H9 (cell line): ENCODE measurements around the gene SDK2. TPM values are rescaled to one million over a fixed set of nuclear protein-coding genes. Genes with fewer than 3 reads are reported as not detected.

Experiments used
- DNase-seq: peaks from one replicate; pipeline ENCODE4 v3.0.0-alpha.2; 2017
- H2AFZ ChIP-seq: one replicate; pipeline ENCODE4 v1.6.1; 2013; ENCODE audit warnings: mild to moderate bottlenecking, low read length, control low read depth, moderate library complexity
- H2AK5ac ChIP-seq: 2 replicates; pipeline ENCODE4 v1.6.1; 2013; ENCODE audit warnings: low read length, control low read depth, mixed read lengths; ENCODE audit not compliant: insufficient read length
- H2BK120ac ChIP-seq: one replicate; pipeline ENCODE4 v1.6.1; 2013; ENCODE audit warnings: low read depth, mild to moderate bottlenecking, low read length, control low read depth, inconsistent platforms; ENCODE audit not compliant: poor library complexity, severe bottlenecking
- H2BK12ac ChIP-seq: 2 replicates; pipeline ENCODE4 v1.6.1; 2013; ENCODE audit warnings: low read length, control low read depth, mixed read lengths, low read depth; ENCODE audit not compliant: insufficient read length
- H2BK15ac ChIP-seq: 2 replicates; pipeline ENCODE4 v1.6.1; 2013; ENCODE audit warnings: low read depth, low read length, control low read depth
- H2BK20ac ChIP-seq: one replicate; pipeline ENCODE4 v1.6.1; 2013; ENCODE audit warnings: low read depth, mild to moderate bottlenecking, low read length, control low read depth, inconsistent platforms; ENCODE audit not compliant: poor library complexity, severe bottlenecking
- H2BK5ac ChIP-seq: 2 replicates; pipeline ENCODE4 v1.6.1; 2013; ENCODE audit warnings: low read length, control low read depth, mixed read lengths; ENCODE audit not compliant: insufficient read length
- H3K14ac ChIP-seq: 2 replicates; pipeline ENCODE4 v1.6.1; 2013; ENCODE audit warnings: low read length, control low read depth; ENCODE audit not compliant: insufficient read depth
- H3K18ac ChIP-seq: 2 replicates; pipeline ENCODE4 v1.6.1; 2013; ENCODE audit warnings: low read depth, mild to moderate bottlenecking, mixed read lengths, low read length, control low read depth; ENCODE audit not compliant: insufficient read length
- H3K23ac ChIP-seq: 2 replicates; pipeline ENCODE4 v1.6.1; 2013; ENCODE audit warnings: low read length, control low read depth, mixed read lengths, low read depth; ENCODE audit not compliant: insufficient read length
- H3K23me2 ChIP-seq: 2 replicates; pipeline ENCODE4 v1.6.1; 2013; ENCODE audit warnings: low read depth, mild to moderate bottlenecking, mixed read lengths, low read length, control low read depth; ENCODE audit not compliant: insufficient read length, poor library complexity, severe bottlenecking
- H3K27ac ChIP-seq: 2 replicates; pipeline ENCODE4 v1.5.1; 2013; ENCODE audit warnings: low read length, control low read depth, mixed read lengths, low read depth; ENCODE audit not compliant: insufficient read length
- H3K27me3 ChIP-seq: 2 replicates; pipeline ENCODE4 v1.6.1; 2013; ENCODE audit warnings: low read length, control low read depth, inconsistent platforms; ENCODE audit not compliant: insufficient read depth
- H3K4ac ChIP-seq: 2 replicates; pipeline ENCODE4 v1.6.1; 2013; ENCODE audit warnings: low read depth, mild to moderate bottlenecking, control low read depth, inconsistent platforms, low read length, moderate library complexity
- H3K4me1 ChIP-seq: 2 replicates; pipeline ENCODE4 v1.6.1; 2013; ENCODE audit warnings: low read length, control low read depth, inconsistent platforms; ENCODE audit not compliant: insufficient read depth
- H3K4me2 ChIP-seq: 2 replicates; pipeline ENCODE4 v1.6.1; 2013; ENCODE audit warnings: low read length, control low read depth, mixed read lengths; ENCODE audit not compliant: insufficient read length, insufficient read depth
- H3K56ac ChIP-seq: 2 replicates; pipeline ENCODE4 v1.6.1; 2013; ENCODE audit warnings: low read depth, mild to moderate bottlenecking, mixed read lengths, low read length, control low read depth; ENCODE audit not compliant: insufficient read length
- H3K79me1 ChIP-seq: 2 replicates; pipeline ENCODE4 v1.6.1; 2013; ENCODE audit warnings: low read depth, mild to moderate bottlenecking, moderate library complexity, low read length, control low read depth, inconsistent platforms; ENCODE audit not compliant: insufficient read depth, poor library complexity, severe bottlenecking
- H3K79me2 ChIP-seq: 2 replicates; pipeline ENCODE4 v1.6.1; 2013; ENCODE audit warnings: low read length, control low read depth, inconsistent platforms; ENCODE audit not compliant: insufficient read depth
- H3K9ac ChIP-seq: 2 replicates; pipeline ENCODE4 v1.6.1; 2013; ENCODE audit warnings: low read length, control low read depth, mixed read lengths; ENCODE audit not compliant: insufficient read length; ENCODE audit errors: extremely low read depth
- H3K9me3 ChIP-seq: one replicate; pipeline ENCODE4 v1.6.1; 2013; ENCODE audit warnings: low read depth, low read length, inconsistent platforms; ENCODE audit not compliant: control insufficient read depth
- H3T11ph ChIP-seq: one replicate; pipeline ENCODE4 v1.6.1; 2013; ENCODE audit warnings: mild to moderate bottlenecking, low read length, control low read depth, inconsistent platforms
- H4K20me1 ChIP-seq: one replicate; pipeline ENCODE4 v1.6.1; 2013; ENCODE audit not compliant: control insufficient read depth, insufficient read length, insufficient read depth
- H4K5ac ChIP-seq: 2 replicates; pipeline ENCODE4 v1.6.1; 2013; ENCODE audit warnings: low read depth, mild to moderate bottlenecking, mixed read lengths, low read length, control low read depth; ENCODE audit not compliant: insufficient read length
- H4K8ac ChIP-seq: replicated peaks from 2 replicates; pipeline ENCODE4 v1.6.1; 2013; ENCODE audit warnings: low read length, control low read depth, mixed read lengths, low read depth; ENCODE audit not compliant: insufficient read length
- H4K91ac ChIP-seq: 2 replicates; pipeline ENCODE4 v1.6.1; 2013; ENCODE audit warnings: low read depth, mild to moderate bottlenecking, moderate library complexity, mixed read lengths, low read length, control low read depth; ENCODE audit not compliant: insufficient read length
- H3K27ac Mint-ChIP-seq, 3 experiments: 2 replicates in 2 of 3; 3 replicates in 1 of 3; pipeline ENCODE4 v1.8.0; 2020 to 2021; ENCODE audit warnings: mixed read lengths in 3 of 3, mild to moderate bottlenecking in 1 of 3, moderate library complexity in 1 of 3
- H3K27me3 Mint-ChIP-seq: 2 replicates; pipeline ENCODE4 v1.8.0; 2021; ENCODE audit warnings: low read depth, mild to moderate bottlenecking, moderate library complexity, mixed read lengths
- H3K36me3 Mint-ChIP-seq, 3 experiments: 2 replicates in 2 of 3; 3 replicates in 1 of 3; pipeline ENCODE4 v1.8.0; 2020 to 2021; ENCODE audit warnings: low read depth in 3 of 3, mixed read lengths in 3 of 3; ENCODE audit not compliant: insufficient read depth in 1 of 3
- H3K4me1 Mint-ChIP-seq, 2 experiments: 2 replicates each; pipeline ENCODE4 v1.8.0; 2020; ENCODE audit warnings: mixed read lengths in 2 of 2
- H3K4me3 Mint-ChIP-seq, 2 experiments: 2 replicates in 1 of 2; 3 replicates in 1 of 2; pipeline ENCODE4 v1.8.0; 2020 to 2021; ENCODE audit warnings: mild to moderate bottlenecking in 2 of 2, mixed read lengths in 2 of 2, moderate library complexity in 1 of 2
- H3K9me3 Mint-ChIP-seq, 2 experiments: 2 replicates in 1 of 2; 3 replicates in 1 of 2; pipeline ENCODE4 v1.8.0; 2020; ENCODE audit warnings: mild to moderate bottlenecking in 2 of 2, mixed read lengths in 2 of 2, moderate library complexity in 1 of 2
- CTCF ChIP-seq: fragments of 200-600 bp; sonication (generic); conservative IDR thresholded peaks from 3 replicates; pipeline ENCODE4 v1.8.0; 2021; ENCODE audit warnings: antibody characterized with exemption, mild to moderate bottlenecking
- WGBS: extraction: QIAGEN DNeasy Blood & Tissue Kit; methylation state at CpG from one replicate; pipeline ENCODE4 v1.1.7; 2013; ENCODE audit warnings: missing lambda C conversion rate, low lambda C conversion rate, mixed read lengths; ENCODE audit not compliant: insufficient read length; ENCODE audit errors: extremely low coverage; 5-methylcytosine and 5-hydroxymethylcytosine counted together
- total RNA-seq: library from RNA; stranded (reverse); gene quantifications from 2 replicates; pipeline ENCODE4 v1.2.1, GENCODE V29; 2021

SDK2 gene
- total RNA-seq, 1 experiment from 2014 or later, result 9.1 TPM

GRCh38 chr17:73546770-73547536 lies 97.3 kb downstream of the SDK2 start:
- Histone ChIP-seq H4K20me1 (no peaks in the 10 kb centered on the region), H3K79me1 (no peaks in the 10 kb centered on the region), H3K9ac (no peak overlapping the region), H3K27ac (no peak overlapping the region), H4K91ac (no peak overlapping the region), H3K4me1 (peaks cover 3% of the 10 kb centered on the region; the same call in 1 of the 2 replicates), H3K79me2 (no peaks in the 10 kb centered on the region), H2BK120ac (no peak overlapping the region), H2AFZ (no peak overlapping the region), H2BK15ac (no peak overlapping the region), H4K8ac (no peak overlapping the region), H3K27me3 (no peaks in the 10 kb centered on the region), H3K56ac (no peak overlapping the region), H3T11ph (no peak overlapping the region), H3K23ac (no peak overlapping the region), H3K23me2 (no peaks in the 10 kb centered on the region), H4K5ac (no peak overlapping the region), H2BK20ac (no peak overlapping the region), H3K4ac (no peak overlapping the region), H3K4me2 (no peak overlapping the region), H2AK5ac (no peak overlapping the region), H2BK12ac (no peak overlapping the region), H3K14ac (no peak overlapping the region), H3K9me3 (no peaks in the 10 kb centered on the region), H2BK5ac (no peak overlapping the region), H3K18ac (no peak overlapping the region)
- H3K27me3 Mint-ChIP-seq, result no peaks in the 10 kb centered on the region; the same call in 1 of the 2 replicates
- no peaks in the 10 kb centered on the region for H3K36me3 Mint-ChIP-seq
- no peak for TF ChIP-seq CTCF
- WGBS, result no CpG with 5 or more reads among the region's 12 CpGs
- H3K27ac Mint-ChIP-seq, result peak overlapping the region in 1 of 3 experiments; percentile 52; a peak in 1 of 7 replicates
- peak; percentile 83 for DNase-seq
- peaks cover 49 to 80% of the 10 kb centered on the region in 2 experiments for H3K4me1 Mint-ChIP-seq
- no peaks in the 10 kb centered on the region for H3K9me3 Mint-ChIP-seq
- H3K4me3 Mint-ChIP-seq, result 0 out of 5 replicates have a peak overlapping the region, but pooled peaks of 1 of the 2 experiments have one; percentile 42
